ENCODE measurements around the gene BCORL1.
A peak's percentile ranks its signal among the peaks of the same experiment; 100 is the strongest.

The BCORL1 gene

DNA sequence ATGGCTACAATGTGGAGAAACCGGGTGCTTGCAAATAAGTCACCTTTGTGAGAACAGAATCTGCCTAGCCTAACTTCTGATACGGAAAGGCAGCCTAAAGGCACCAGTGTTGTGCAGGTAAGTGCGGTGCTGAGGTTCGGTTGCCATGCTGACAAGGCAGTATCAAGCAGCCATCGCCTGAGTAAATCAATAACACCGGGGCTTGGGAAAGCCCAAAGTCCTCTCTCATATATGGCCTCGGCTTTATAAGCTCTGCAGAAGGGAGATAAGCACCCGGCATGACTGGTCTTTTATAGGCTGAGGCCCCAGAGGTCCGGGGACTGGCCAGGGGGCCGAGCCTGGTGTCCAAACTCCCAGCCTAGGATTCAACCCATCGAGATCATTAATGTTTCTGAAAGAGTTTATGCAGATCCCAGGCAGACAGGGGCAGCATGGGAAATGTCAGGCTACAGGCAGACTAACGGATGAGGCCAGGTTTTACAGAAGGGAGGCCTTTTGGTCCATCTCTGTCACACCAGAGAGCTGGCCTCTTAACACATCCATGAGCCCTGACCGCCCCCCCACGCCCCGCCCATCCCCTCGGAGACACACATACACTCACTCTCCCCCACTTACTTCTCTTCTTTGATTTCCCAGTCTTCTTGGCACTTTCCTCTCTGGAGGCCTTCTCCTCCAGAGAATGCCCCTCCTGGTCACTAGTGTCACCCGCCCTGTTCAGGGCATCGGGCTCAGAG, 89.3 kb downstream of the BCORL1 start:
- DNase-seq: no peak

DNA sequence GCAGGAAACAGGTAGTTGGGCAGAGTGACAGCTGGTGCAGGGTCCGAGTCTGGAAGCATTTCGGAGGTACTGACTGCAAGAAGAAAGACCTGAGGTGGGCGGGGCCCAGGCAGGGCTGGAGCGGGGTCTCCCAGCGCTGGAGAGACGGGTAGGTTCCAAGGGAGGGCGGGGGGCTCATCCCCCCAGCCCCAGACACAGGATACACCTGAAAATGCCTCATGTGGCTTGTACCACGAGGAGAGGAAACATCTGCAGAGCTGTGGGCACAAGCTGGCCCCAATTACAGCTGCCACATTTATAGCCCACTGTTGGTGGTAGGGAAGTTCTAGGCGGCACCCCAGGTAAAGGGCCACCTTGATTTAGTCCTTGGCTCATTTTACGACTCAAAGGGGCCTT, 89.9 kb downstream of the BCORL1 start:
- no peak for DNase-seq

DNA sequence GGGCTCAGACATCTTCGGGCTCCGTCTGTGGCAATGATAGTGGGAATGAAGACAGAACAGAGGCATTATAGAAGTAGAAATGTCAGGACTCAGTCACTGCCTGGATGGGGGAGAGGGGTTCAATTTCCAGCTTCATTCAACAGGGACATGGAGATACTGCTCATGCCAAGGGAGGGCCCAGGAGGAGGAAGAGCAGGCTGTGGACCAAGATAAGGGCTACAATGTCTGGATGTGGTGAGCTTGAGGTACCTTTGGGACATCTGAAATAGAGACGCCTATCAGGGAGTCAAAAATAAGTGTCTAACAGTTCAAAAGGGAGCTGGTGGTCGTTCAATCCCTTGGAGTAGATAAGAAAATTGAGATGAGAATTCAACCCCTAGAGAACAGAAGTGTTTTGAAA, 93.3 kb downstream of the BCORL1 start:
- no peak for DNase-seq

DNA sequence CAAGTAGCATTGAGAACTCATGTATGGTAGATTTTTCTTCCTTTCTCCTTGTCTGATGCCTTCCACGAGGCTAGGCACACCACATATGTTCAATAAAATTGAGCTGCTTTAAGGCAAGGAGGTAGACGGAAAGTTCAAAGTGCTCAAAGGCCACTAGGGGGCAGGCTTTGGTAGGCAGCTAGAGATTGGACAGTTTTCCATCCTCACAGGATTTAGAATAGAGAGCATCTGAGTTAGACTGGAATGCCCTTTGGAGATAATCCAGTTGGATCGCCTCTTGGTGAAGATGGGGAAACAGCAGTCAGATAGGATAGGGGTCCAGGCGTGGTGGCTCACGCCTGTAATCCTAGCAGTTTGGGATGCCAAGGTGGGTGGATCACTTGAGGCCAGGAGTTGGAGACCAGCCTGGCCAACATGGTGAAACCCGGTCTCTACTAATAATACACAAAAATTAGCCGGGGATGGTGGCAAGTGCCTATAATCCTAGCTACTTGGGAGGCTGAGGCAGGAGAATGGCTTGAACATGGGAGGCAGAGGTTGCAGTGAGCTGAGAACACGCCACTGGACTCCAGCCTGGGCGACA, 97.5 kb downstream of the BCORL1 start:
- DNase-seq: peak in 4 of 5 experiments; percentile 28 to 60 (median 43)

DNA sequence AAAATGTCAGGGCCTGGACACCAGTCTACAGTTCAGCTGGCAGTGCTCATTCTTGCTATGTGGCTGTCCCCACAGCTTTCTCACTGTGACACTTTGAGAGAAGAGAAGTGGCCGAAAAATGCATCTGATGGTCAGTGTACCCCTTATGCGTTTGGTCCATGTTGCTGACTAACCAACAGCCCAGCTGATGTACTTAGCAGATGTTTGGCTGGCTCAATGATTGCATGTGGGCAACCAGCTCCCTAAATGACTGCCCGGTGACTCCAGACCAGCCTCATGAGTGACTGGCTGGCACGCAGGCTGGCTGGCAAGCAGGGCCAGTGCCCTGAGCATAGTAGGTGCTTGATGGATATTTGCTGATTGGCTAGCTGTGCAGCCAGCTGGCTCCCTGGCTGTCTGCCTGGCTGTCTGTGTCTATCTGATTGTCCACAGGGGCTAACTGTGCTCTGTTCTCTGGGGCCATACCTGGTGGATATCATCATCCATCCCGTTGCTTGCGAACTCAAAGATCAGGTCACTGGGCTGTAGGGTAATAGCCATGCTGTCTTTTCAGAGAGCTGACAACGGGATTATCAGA, 98.4 kb downstream of the BCORL1 start:
- no peak for DNase-seq

DNA sequence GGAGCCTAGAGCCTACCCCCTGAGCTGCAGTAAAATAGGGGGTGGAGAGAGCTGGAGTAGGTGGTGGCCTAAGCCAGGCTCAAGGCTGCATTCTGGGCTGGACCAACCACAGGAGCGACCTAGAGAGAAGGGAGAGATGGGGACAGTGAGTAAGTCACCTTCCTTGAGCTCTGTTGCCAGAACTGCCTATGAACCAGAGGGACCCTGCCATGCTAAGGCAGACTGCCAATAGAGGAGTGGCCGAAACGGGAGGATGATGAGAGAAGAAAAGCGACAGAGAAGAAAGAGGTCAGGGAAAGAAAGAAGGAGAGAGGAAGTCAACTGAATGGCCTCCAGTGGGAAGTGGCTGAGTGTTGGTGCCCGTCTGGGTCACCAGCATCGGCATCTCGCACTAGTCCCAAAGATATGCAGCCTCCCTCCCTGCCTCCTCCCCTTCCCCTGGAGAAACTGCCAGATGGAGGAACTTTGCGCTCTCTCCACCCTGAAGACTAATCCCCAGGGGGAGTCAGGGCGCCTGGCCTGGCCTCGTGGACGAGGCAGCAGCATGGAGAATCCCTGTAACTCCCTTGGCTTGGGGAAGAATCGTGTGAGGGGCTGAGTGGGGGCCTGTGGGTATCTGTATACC, 99.1 kb downstream of the BCORL1 start:
- no peak for DNase-seq

DNA sequence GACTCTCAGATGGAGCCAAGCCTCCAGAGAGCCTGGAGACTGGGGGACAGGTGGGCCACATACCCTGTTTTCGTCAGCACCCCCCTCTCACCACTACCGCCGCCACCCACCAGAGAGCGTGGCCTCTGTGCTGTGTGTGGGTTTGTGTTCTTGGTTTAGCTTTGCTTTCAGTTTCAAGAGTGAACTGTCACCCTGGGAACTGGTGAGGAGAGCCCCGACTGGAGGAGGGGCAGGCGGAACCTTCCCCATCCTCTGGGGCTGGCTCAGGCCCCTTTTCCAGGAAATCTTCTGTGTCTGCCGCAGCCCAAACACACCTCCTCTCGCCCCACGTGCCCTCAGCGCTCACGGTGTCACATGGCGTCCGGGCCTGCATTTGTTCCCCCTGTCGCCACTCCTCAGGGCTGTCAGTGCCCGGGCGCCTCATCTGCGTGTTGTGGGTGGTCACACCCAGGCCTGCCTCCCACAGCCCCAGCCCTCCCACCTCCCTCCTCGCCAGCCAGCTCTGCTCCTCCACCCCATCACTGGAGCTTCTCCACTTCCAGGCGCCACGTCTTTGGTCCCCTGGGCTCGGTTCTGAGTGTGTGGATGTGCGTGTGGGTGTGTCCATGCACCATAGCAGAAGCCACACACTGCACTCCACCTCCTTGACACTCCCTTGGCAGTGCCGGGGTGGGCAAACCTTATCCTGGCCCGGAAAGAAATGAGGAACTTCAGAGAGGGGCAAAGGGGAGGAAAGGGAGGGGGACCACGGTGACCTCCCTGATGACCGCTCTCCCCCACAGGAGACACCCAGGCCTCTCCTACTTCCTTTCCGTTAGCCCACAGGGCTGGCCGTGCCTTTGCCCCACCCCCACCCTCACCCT, 100.0 kb downstream of the BCORL1 start:
- peak; percentile 24 to 93 (median 57) for DNase-seq

DNA sequence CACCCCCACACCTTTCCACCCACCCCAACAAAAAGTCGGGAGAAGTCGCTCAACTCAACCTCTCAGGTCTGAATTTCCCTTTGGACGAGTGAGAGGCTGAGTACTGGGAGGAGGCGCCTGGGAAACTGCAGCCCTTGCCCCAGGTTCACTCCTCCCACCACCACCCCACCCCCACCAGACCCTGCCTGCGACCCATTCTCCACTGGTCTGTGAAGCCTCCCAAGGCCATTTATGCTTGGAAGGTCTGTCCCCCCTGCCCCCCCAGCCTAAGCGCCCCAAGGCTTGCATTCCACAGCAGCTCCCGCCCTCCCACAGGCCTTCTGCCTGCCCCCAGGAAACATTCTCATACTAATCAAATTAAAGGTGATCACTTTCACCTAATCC, 100.7 kb downstream of the BCORL1 start:
- DNase-seq: no peak

DNA sequence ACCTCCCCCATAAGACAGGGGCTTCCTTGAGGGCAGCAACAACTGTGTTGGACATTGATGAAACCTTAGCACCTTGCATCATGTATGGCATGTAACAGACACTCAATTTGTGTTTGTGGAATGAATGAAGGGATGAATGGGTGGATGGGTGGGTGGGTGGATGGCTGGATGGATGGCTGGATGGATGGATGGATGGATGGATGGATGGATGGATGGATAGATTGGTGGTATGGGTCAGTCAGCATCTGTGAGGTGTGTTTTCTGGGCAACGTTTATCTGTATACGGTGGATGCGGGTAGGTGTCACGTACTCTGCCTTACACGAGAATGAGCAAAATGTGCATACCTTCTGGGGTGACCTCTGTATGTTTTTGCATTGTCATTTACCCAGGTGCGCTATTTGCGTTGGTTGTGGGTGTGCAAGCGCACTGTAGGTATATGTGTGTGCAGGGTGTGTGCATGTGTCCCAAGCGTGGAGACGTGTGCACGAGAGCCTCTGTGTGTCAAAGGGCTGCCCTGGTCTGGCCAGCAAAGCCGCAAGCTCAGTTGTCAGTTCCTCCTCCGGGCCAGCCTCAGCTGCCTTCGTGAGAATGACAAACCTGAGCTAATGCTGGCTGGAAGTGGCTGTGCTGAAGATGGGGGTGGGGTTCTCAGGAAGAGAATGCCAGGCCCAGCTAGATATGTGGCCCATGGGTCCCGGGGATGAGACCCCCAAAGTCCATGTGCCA, 101.4 kb downstream of the BCORL1 start:
- DNase-seq: peak in 1 of 5 experiments; percentile 68

DNA sequence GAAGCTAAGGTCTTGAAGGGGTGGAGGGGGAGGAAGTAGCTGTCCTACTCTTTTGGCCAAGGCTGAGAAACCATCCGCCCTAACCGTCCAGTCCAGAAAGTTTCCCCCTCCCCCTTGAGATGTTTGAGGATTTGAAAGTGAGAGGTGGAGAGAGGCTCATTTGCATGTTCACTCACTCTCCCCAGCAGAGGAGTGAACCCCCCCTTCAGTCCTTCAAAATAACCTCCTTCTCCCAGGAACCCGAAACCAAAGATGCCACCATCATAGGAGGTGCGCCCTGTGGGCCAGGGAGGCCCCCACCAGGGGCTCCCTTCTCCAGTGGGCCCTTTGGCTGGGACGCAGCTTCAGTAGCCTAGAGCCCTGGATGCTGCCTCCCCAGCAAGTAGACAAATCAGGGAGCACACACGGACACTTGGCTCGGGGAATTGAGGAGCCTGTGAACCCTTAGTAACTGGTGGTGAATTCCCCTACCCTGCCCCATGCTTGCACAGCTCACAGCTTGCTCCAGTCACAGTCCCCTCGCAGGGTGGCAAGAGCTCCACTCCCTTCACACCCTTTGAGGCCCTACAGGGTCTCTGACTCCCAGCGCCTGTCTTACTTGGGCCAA, 102.3 kb downstream of the BCORL1 start:
- no peak for DNase-seq

DNA sequence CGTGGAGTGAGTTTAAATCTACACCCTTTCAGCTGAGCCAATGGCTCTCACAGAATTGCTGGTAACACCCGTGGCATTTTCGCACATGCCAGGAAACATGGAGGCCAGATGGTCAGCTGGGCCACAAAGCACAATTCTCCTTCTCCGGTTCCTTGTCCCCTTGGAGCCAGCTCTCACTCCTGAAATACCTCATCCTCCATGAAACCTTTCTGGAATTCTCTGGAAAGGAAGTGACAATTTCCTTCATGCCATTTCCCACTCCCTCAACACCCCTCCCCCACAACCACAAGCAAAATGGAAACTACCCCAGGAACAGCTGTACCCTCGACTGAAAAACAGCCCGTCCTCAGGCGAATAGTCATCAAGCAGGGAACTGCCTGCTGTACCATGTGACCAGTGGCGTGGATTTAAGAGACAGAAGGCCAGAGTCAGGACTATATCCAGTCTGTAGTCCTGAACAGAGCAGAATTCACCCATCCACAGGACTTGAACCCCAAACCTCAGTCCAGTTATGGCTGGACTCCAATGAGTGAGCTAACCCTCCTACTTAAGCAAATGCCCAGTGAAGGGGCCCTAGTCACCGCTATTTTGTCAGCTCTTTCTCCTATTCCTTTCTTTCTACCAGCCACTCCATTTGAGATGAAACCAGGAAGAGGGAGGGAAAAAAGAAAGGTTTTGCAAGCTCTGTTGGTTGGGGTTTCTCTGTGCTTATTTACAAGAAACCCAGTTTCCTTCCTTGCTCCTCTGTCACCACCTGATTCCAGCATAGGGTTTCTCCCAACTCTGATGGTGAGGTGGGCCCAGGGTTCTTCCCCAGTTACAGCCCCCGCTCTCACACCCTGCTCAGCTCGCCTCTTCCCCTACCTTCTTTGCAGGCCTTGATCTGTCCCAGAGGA, 103.4 kb downstream of the BCORL1 start:
- peak in 1 of 5 experiments; percentile 55 for DNase-seq

DNA sequence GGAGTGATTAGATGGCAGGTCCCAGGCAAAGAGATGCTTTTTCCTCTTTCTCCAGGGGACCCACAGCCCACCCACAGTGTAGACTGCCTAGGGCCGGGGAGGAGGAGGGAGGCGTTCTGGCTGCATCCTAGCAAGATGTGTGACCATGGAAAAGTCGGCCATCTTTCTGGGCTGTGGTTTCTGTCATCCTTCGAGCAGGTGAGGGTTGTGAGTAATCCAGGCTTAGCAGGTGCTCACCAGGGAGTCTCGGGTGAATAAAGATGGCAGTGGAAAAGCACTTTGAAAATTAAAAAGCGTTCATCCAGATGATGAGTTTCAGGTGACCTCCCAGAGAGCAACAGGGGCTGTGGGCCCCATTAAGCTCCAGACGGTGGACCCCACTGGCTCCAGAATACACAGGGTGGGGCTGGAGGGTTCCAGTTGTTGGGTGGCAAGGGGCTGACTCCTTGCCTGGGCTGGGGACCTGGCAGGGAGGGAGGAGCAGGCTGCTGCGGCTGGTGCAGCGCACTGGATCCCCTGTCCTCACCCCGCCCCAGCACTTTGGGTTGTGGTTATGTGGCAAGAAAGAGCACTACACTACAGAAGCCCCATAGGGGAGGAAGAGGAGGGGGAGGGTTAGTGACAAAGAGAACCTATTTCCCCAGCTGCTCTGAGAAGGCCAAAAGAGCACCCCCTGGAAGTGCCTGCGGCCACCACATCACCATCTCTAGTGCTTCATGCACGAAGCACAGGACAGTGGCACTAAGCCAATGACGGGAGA, 104.2 kb downstream of the BCORL1 start:
- peak in 4 of 5 experiments; percentile 24 to 94 (median 68) for DNase-seq

DNA sequence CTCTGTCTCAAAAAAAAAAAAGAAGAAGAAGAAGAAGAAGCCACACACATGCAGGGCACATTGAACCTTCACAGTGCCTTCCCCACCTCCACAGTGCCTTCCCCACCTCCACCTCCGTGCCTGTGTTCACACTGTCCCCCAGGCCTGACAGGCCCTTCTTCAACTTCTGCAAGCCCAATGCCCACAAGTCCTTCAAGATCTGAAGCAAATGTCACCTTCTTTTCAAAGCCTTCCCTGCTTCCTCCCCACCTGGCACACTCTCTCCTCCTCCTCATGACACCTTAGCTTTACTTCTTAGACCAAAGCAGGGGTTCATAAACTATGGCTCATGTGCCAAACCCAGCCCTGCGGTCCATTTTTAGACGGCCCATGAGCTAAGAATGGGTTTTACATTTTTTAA, 107.9 kb downstream of the BCORL1 start:
- no peak for DNase-seq

DNA sequence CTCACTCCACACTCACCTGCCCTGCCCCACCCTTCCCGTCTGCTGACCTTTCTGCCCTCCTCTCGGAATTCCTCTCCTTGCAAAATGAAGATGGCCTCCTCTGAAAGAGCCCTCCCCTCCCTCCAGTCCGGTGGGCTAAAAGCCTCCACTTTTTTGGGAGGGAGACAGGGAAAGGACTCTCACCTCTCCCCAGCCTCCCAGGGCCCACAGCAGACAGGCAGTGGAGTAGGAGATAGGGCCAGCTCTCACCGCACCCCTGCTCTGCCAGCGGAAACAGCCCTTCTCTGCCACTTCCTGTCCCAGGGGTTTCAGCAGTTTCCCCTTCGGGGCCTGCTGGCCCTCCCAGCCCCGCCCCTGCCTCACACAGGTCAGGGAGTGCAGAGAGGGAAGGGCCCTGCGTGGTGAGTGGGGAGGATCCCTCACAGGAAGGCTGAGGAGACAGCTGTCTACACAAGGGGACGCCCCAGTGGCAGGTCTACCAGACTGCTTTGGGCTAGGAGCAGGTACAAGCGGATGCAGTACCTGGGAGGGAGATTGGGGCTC, 109.6 kb downstream of the BCORL1 start:
- DNase-seq: peak; percentile 47 to 97 (median 77)

DNA sequence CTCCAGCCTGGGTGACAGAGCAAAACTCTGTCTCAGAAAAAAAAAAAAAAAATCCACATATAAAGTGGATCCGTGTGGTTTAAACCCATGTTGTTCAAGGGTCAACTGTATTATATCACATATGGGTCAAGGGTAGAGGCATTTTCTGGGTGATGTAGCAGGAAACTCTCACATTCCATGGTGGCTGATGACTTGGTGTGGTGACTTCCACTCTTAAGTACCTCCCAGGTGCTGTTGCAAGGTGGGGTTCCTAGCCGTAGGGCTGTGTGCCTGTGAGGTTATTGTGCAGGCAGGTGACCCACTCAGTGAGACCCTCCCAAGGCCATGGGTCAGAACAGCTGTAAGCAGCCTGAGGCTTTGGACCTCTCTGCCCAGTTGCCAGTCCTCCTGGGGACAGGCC, 110.8 kb downstream of the BCORL1 start:
- no peak for DNase-seq

DNA sequence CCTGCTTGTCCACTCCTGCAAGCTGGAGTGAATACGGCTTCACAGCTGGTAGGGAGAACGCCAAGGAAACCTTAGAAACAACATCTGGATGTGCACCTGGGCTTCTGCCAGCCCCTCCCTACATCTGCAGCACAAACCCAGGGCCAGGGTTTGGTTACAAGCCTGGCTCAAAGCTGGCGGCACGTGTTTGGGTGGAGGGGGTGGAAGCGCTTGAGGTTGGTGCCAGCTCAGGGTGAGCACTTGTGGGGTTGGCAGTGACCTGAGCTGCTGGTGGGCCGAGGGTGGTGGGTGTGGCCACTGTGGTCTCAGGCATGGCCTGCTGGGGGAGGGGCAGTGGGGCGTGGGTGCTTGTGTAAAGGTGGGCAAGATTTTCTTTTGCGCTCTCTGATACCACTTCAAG, 112.3 kb downstream of the BCORL1 start:
- peak in 1 of 5 experiments; percentile 24 for DNase-seq

DNA sequence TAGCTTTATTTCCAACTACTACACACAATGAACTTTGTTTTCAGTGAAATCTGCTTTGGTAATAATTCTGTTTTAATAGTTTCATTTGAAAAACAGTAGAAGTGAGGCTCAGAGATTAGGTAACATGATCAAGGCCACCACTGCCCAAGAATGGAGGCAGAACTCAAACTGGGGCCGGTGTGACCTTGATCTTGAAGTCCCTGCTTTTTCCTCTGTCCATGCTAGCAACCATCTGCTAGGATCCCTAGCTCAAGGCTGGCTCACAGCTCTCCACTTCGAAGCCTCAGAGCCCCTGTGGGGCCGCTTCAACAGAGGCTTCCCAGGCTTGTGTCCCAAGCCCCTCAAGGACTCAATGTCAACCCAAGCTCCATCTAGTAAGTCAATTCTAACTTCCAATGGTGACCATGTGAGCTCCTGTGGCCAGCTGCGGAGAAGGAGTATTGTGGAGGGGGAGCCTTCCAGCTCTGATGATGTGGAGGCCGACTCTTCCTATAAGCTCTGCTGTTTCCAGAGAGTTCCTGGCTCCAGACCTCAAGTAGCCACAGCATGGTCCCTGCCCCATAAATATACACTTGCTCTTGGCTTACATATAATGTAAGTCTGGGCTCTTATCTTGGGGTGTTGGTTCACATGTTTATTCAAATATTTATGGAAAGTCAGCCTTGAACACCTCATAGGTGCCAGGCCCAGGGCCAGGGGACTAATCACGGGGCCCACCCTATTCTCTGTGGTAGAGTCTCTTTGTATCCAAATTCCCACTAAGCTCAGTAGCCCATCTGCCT, 113.0 kb downstream of the BCORL1 start:
- DNase-seq: no peak

DNA sequence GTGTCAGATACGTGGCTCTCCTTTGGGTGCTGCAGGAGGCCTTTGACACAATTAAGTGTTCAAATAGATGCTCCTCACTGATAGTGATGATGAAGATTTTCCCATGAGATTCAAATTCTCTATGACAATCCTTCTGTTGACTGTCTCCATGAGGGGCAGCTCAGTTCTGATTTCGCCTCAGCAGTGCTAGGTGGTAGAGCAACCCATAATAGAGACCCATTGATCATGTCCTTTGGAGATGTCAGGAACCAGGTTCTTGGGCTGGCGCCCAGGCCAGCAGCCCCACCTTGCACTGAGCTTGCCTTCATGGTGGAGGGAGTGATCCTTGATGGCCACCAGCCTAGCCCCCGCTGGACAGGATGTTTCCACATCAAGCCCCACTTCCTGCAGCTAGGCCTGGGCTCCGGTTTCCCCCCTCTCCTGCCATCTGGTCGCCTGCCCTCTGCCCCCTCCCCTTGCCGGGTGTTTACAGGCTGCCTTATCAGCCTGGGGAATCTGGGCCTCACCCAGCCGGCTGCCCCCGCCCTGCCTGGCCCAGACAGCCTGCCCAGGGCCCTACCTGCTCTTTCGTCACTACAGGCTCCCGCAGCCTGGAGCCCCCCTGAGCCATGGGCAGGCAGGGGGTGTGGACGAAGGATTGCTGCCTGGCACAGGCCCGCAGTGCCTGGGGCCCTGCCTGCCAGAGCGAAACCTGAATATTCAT, 115.2 kb downstream of the BCORL1 start:
- peak in 3 of 5 experiments; percentile 30 to 69 (median 65) for DNase-seq

All from T-helper 2 cell (primary cell).